ENCODE results near the gene NEUROD6. TPM values are rescaled to one million over a fixed set of nuclear protein-coding genes. Genes with fewer than 3 reads are reported as not detected.

The NEUROD6 gene
- total RNA-seq, 2 donors from 2014 or later = not detected

GRCh38 chr7:31316876-31317275, 23.6 kb downstream of the NEUROD6 start:
- Histone ChIP-seq H3K27ac (no peak overlapping the region), H3K27me3 (no peaks in the 10 kb centered on the region), H3K9ac (ENCODE audit: low read depth in 2 of 2, low read length in 2 of 2) (no peak overlapping the region), H3K4me1 (no peaks in the 10 kb centered on the region), H3K9me3 (no peaks in the 10 kb centered on the region), H3K36me3 (no peaks in the 10 kb centered on the region), H3K4me3 (no peak overlapping the region)
- TF ChIP-seq CTCF (IDR thresholded peaks at IDR 0.05) = no peak
- no peak for DNase-seq
- intact Hi-C loops (cut with DNase I) = no loop called here

- no peak for DNase-seq
- intact Hi-C loops (cut with DNase I) = no loop called here
- Histone ChIP-seq H3K4me3 (no peak overlapping the region), H3K27ac (no peak overlapping the region), H3K27me3 (no peaks in the 10 kb centered on the region), H3K9me3 (no peaks in the 10 kb centered on the region), H3K36me3 (no peaks in the 10 kb centered on the region), H3K9ac (ENCODE audit: low read depth in 2 of 2, low read length in 2 of 2) (no peak overlapping the region), H3K4me1 (no peaks in the 10 kb centered on the region)
- TF ChIP-seq CTCF (IDR thresholded peaks at IDR 0.05) = no peak
Measured at GRCh38 chr7:31315758-31316157, 24.8 kb downstream of the NEUROD6 start.

GRCh38 chr7:31314781-31315180, 25.7 kb downstream of the NEUROD6 start:
- H3K9ac ChIP-seq (ENCODE audit: low read depth in 2 of 2, low read length in 2 of 2) = no peak overlapping the region
- no peaks in the 10 kb centered on the region for H3K27me3 ChIP-seq
- H3K4me1 ChIP-seq = no peaks in the 10 kb centered on the region
- no peak overlapping the region for H3K4me3 ChIP-seq
- no peak for DNase-seq
- no peak overlapping the region for H3K27ac ChIP-seq
- H3K9me3 ChIP-seq = no peaks in the 10 kb centered on the region
- intact Hi-C loops (cut with DNase I) = no loop called here
- TF ChIP-seq CTCF (IDR thresholded peaks at IDR 0.05) = no peak
- no peaks in the 10 kb centered on the region for H3K36me3 ChIP-seq

GRCh38 chr7:31312889-31313288, 27.6 kb downstream of the NEUROD6 start:
- Histone ChIP-seq H3K9me3 (no peaks in the 10 kb centered on the region), H3K27me3 (no peaks in the 10 kb centered on the region), H3K9ac (ENCODE audit: low read depth in 2 of 2, low read length in 2 of 2) (no peak overlapping the region), H3K27ac (no peak overlapping the region), H3K36me3 (no peaks in the 10 kb centered on the region), H3K4me3 (no peak overlapping the region), H3K4me1 (no peaks in the 10 kb centered on the region)
- no peak for TF ChIP-seq CTCF (IDR thresholded peaks at IDR 0.05)
- intact Hi-C loops (cut with DNase I) = no loop called here
- no peak for DNase-seq

- no peak for DNase-seq
- Histone ChIP-seq H3K27ac (no peak overlapping the region), H3K9ac (ENCODE audit: low read depth in 2 of 2, low read length in 2 of 2) (no peak overlapping the region), H3K36me3 (no peaks in the 10 kb centered on the region), H3K4me1 (no peaks in the 10 kb centered on the region), H3K4me3 (no peak overlapping the region), H3K9me3 (no peaks in the 10 kb centered on the region), H3K27me3 (no peaks in the 10 kb centered on the region)
- TF ChIP-seq CTCF (IDR thresholded peaks at IDR 0.05) = no peak
- intact Hi-C loops (cut with DNase I) = no loop called here
Measured at GRCh38 chr7:31311552-31311951, 29.0 kb downstream of the NEUROD6 start.

Measured in colonic mucosa (tissue), 4 donors.